Activated T-helper 2 cell treated with anti-CD3 and anti-CD28 coated beads, Interferon-gamma antibody, Interleukin-2, Interleukin-4, amounts not matched to agents 10 μg/mL and 5 μg/mL and 100 μg/mL, durations not matched to agents 14 hours and 24 hours and 36 hours (primary cell): Measurements from ENCODE around the gene STX8. TPM values are rescaled to one million over a fixed set of nuclear protein-coding genes. Genes with fewer than 3 reads are reported as not detected.
A peak's percentile ranks its signal among the peaks of the same experiment; 100 is the strongest.
"Not testable (repeated sequence)": the region's sequence is repeated elsewhere in the genome, so short reads cannot be mapped to it uniquely, and the experiment has no call there.

Experiments
- DNase-seq: peaks from one replicate; pipeline ENCODE4 v3.0.0; 2021; ENCODE audit warnings: low spot score
- H3K27ac Mint-ChIP-seq: one replicate; pipeline ENCODE4 v1.8.0; 2021; ENCODE audit warnings: mixed read lengths
- H3K27me3 Mint-ChIP-seq: one replicate; pipeline ENCODE4 v1.8.0; 2021; ENCODE audit warnings: low read depth, mixed read lengths
- H3K36me3 Mint-ChIP-seq: one replicate; pipeline ENCODE4 v1.8.0; 2021; ENCODE audit warnings: low read depth, mixed read lengths
- H3K4me1 Mint-ChIP-seq: one replicate; pipeline ENCODE4 v1.8.0; 2021; ENCODE audit warnings: low read depth, mixed read lengths
- H3K4me3 Mint-ChIP-seq: one replicate; pipeline ENCODE4 v1.8.0; 2021; ENCODE audit warnings: low read depth, mild to moderate bottlenecking, moderate library complexity, mixed read lengths
- H3K9me3 Mint-ChIP-seq: one replicate; pipeline ENCODE4 v1.8.0; 2021; ENCODE audit warnings: mixed read lengths
- intact Hi-C: fragments of 100-400 bp; cut with micrococcal nuclease; formaldehyde crosslinking; loops from one replicate; pipeline ENCODE4 v1.15.1; 2023
- total RNA-seq: library from RNA; stranded (reverse); gene quantifications from 2 replicates; pipeline ENCODE4 v1.2.3, GENCODE V29; 2022

STX8 gene
- total RNA-seq, 1 donor from 2014 or later, result 52.1 TPM

- H3K9me3 Mint-ChIP-seq, result no peaks in the 10 kb centered on the region
- H3K4me3 Mint-ChIP-seq, result peak within 1 kb of the TSS; percentile 95
- peak; percentile 68 for DNase-seq
- H3K36me3 Mint-ChIP-seq, result no peaks in the 10 kb centered on the region
- intact Hi-C loops, result loop anchor here (10.0 kb wide), 1 partner anchor 168 kb away; no protein-coding TSS in a partner anchor
- H3K27me3 Mint-ChIP-seq, result no peaks in the 10 kb centered on the region
- H3K4me1 Mint-ChIP-seq, result peaks cover 15% of the 10 kb centered on the region
- peak within 1 kb of the TSS; percentile 79 for H3K27ac Mint-ChIP-seq
Observed at GRCh38 chr17:9576521-9577372, 1.1 kb upstream of the STX8 start, which contains the start of gene CFAP52. CFAP52 (plus strand) TSS chr17:9576642; CDS start chr17:9576696, 54 bp downstream.

GRCh38 chr17:9571201-9571600 lies 4.4 kb downstream of the STX8 start:
- H3K4me3 Mint-ChIP-seq, result no peak overlapping the region
- peaks cover 15% of the 10 kb centered on the region for H3K4me1 Mint-ChIP-seq
- H3K36me3 Mint-ChIP-seq, result peaks cover 13% of the 10 kb centered on the region
- no peak overlapping the region for H3K27ac Mint-ChIP-seq
- no peaks in the 10 kb centered on the region for H3K27me3 Mint-ChIP-seq
- no peak for DNase-seq
- no peaks in the 10 kb centered on the region for H3K9me3 Mint-ChIP-seq
- intact Hi-C loops, result loop anchor here (10.0 kb wide), 1 partner anchor 174 kb away; no protein-coding TSS in a partner anchor

- no peak overlapping the region for H3K27ac Mint-ChIP-seq
- no peak overlapping the region for H3K4me3 Mint-ChIP-seq
- H3K4me1 Mint-ChIP-seq, result peaks cover 22% of the 10 kb centered on the region
- intact Hi-C loops, result no loop called here
- H3K27me3 Mint-ChIP-seq, result no peaks in the 10 kb centered on the region
- no peaks in the 10 kb centered on the region for H3K9me3 Mint-ChIP-seq
- peaks cover 23% of the 10 kb centered on the region for H3K36me3 Mint-ChIP-seq
- no peak for DNase-seq
Observed at GRCh38 chr17:9568957-9569588, 6.5 kb downstream of the STX8 start.

GRCh38 chr17:9568004-9568403 lies 7.6 kb downstream of the STX8 start:
- no peaks in the 10 kb centered on the region for H3K27me3 Mint-ChIP-seq
- no peaks in the 10 kb centered on the region for H3K9me3 Mint-ChIP-seq
- no peak overlapping the region for H3K27ac Mint-ChIP-seq
- H3K4me1 Mint-ChIP-seq, result peaks cover 20% of the 10 kb centered on the region
- H3K4me3 Mint-ChIP-seq, result no peak overlapping the region
- H3K36me3 Mint-ChIP-seq, result peaks cover 30% of the 10 kb centered on the region
- no peak for DNase-seq
- intact Hi-C loops, result no loop called here

GRCh38 chr17:9566739-9567138 lies 8.9 kb downstream of the STX8 start:
- Mint-ChIP-seq H3K4me1 (peaks cover 20% of the 10 kb centered on the region), H3K36me3 (peaks cover 37% of the 10 kb centered on the region)
- H3K4me3 Mint-ChIP-seq, intact Hi-C loops, H3K27ac Mint-ChIP-seq, DNase-seq, H3K9me3 Mint-ChIP-seq, H3K27me3 Mint-ChIP-seq: not testable (repeated sequence)

GRCh38 chr17:9566067-9566466 lies 9.6 kb downstream of the STX8 start:
- Mint-ChIP-seq H3K9me3 (no peaks in the 10 kb centered on the region), H3K27me3 (no peaks in the 10 kb centered on the region), H3K36me3 (peaks cover 37% of the 10 kb centered on the region), H3K27ac (no peak overlapping the region), H3K4me3 (peak overlapping the region; percentile 31), H3K4me1 (peaks cover 20% of the 10 kb centered on the region)
- intact Hi-C loops, result no loop called here
- no peak for DNase-seq

GRCh38 chr17:9564104-9564503 lies 11.5 kb downstream of the STX8 start:
- no peak overlapping the region for H3K4me3 Mint-ChIP-seq
- H3K36me3 Mint-ChIP-seq, result peaks cover 37% of the 10 kb centered on the region
- peaks cover 20% of the 10 kb centered on the region for H3K4me1 Mint-ChIP-seq
- intact Hi-C loops, result no loop called here
- no peak overlapping the region for H3K27ac Mint-ChIP-seq
- DNase-seq, result no peak
- no peaks in the 10 kb centered on the region for H3K27me3 Mint-ChIP-seq
- H3K9me3 Mint-ChIP-seq, result no peaks in the 10 kb centered on the region

GRCh38 chr17:9557857-9558256 lies 17.8 kb downstream of the STX8 start:
- intact Hi-C loops, result no loop called here
- no peak overlapping the region for H3K27ac Mint-ChIP-seq
- H3K4me3 Mint-ChIP-seq, result no peak overlapping the region
- no peak for DNase-seq
- H3K27me3 Mint-ChIP-seq, result no peaks in the 10 kb centered on the region
- H3K36me3 Mint-ChIP-seq, result peaks cover 7% of the 10 kb centered on the region
- no peaks in the 10 kb centered on the region for H3K4me1 Mint-ChIP-seq
- no peaks in the 10 kb centered on the region for H3K9me3 Mint-ChIP-seq

GRCh38 chr17:9557161-9557755 lies 18.4 kb downstream of the STX8 start:
- Mint-ChIP-seq H3K36me3 (peaks cover under 1% of the 10 kb centered on the region), H3K27me3 (no peaks in the 10 kb centered on the region), H3K9me3 (no peaks in the 10 kb centered on the region), H3K4me1 (no peaks in the 10 kb centered on the region), H3K4me3 (no peak overlapping the region), H3K27ac (no peak overlapping the region)
- intact Hi-C loops, result no loop called here
- no peak for DNase-seq

GRCh38 chr17:9554715-9555114 lies 20.9 kb downstream of the STX8 start:
- H3K4me3 Mint-ChIP-seq, H3K27ac Mint-ChIP-seq, H3K36me3 Mint-ChIP-seq, H3K9me3 Mint-ChIP-seq, H3K4me1 Mint-ChIP-seq, H3K27me3 Mint-ChIP-seq, intact Hi-C loops: not testable (repeated sequence)
- peak; percentile 26 for DNase-seq

- H3K4me3 Mint-ChIP-seq, result no peak overlapping the region
- intact Hi-C loops, result no loop called here
Observed at GRCh38 chr17:9553596-9553995, 22.0 kb downstream of the STX8 start.

GRCh38 chr17:9553181-9553580 lies 22.4 kb downstream of the STX8 start:
- no peak for DNase-seq
- no peak overlapping the region for H3K27ac Mint-ChIP-seq
- no peaks in the 10 kb centered on the region for H3K9me3 Mint-ChIP-seq
- peaks cover 7% of the 10 kb centered on the region for H3K4me1 Mint-ChIP-seq
- peaks cover 4% of the 10 kb centered on the region for H3K36me3 Mint-ChIP-seq
- H3K4me3 Mint-ChIP-seq, result no peak overlapping the region
- no peaks in the 10 kb centered on the region for H3K27me3 Mint-ChIP-seq
- intact Hi-C loops, result no loop called here

More at GRCh38 chr17:9553596-9553995, 22.0 kb downstream of the STX8 start:
- Mint-ChIP-seq H3K36me3 (peaks cover 4% of the 10 kb centered on the region), H3K27me3 (no peaks in the 10 kb centered on the region), H3K9me3 (no peaks in the 10 kb centered on the region), H3K27ac (no peak overlapping the region), H3K4me1 (peaks cover 7% of the 10 kb centered on the region)
- no peak for DNase-seq

GRCh38 chr17:9549215-9549614 lies 26.4 kb downstream of the STX8 start:
- H3K4me3 Mint-ChIP-seq, result no peak overlapping the region
- H3K9me3 Mint-ChIP-seq, result no peaks in the 10 kb centered on the region
- intact Hi-C loops, result no loop called here
- H3K27me3 Mint-ChIP-seq, result no peaks in the 10 kb centered on the region
- H3K27ac Mint-ChIP-seq, result no peak overlapping the region
- H3K4me1 Mint-ChIP-seq, result peaks cover 7% of the 10 kb centered on the region
- H3K36me3 Mint-ChIP-seq, result peaks cover 4% of the 10 kb centered on the region
- DNase-seq, result no peak
